ENCODE measurements around the gene APBB2.
"Not testable (repeated sequence)": the region's sequence is repeated elsewhere in the genome, so short reads cannot be mapped to it uniquely, and the experiment has no call there.

The APBB2 gene

GRCh38 chr4:40840985-40841571 lies 373.3 kb downstream of the APBB2 start:
- peak; percentile 25 to 51 (median 48) for DNase-seq

GRCh38 chr4:40840255-40840984 lies 373.9 kb downstream of the APBB2 start:
- no peak for DNase-seq

GRCh38 chr4:40838742-40839141 lies 375.6 kb downstream of the APBB2 start:
- DNase-seq = no peak

- no peak for DNase-seq
These were observed 377.1 kb downstream of the APBB2 start for GRCh38 chr4:40837094-40837870.

GRCh38 chr4:40833212-40833611 lies 381.1 kb downstream of the APBB2 start:
- DNase-seq = no peak

- DNase-seq = no peak
These were observed 382.2 kb downstream of the APBB2 start for GRCh38 chr4:40832175-40832574.

- no peak for DNase-seq
These were observed 383.0 kb downstream of the APBB2 start for GRCh38 chr4:40831146-40831907.

GRCh38 chr4:40829586-40829985 lies 384.8 kb downstream of the APBB2 start:
- no peak for DNase-seq

- DNase-seq = no peak
These were observed 385.7 kb downstream of the APBB2 start for GRCh38 chr4:40828661-40829060.

GRCh38 chr4:40827758-40828157 lies 386.6 kb downstream of the APBB2 start:
- DNase-seq = no peak

- no peak for DNase-seq
These were observed 387.5 kb downstream of the APBB2 start for GRCh38 chr4:40826821-40827220.

GRCh38 chr4:40825014-40825838 lies 389.1 kb downstream of the APBB2 start:
- DNase-seq = no peak

- no peak for DNase-seq
These were observed 391.7 kb downstream of the APBB2 start for GRCh38 chr4:40822420-40823166.

- no peak for DNase-seq
These were observed 394.2 kb downstream of the APBB2 start for GRCh38 chr4:40820101-40820500.

- DNase-seq = not testable (repeated sequence)
These were observed 397.2 kb downstream of the APBB2 start for GRCh38 chr4:40817157-40817556.

GRCh38 chr4:40812856-40813255 lies 401.5 kb downstream of the APBB2 start:
- no peak for DNase-seq

GRCh38 chr4:40812386-40812785 lies 402.0 kb downstream of the APBB2 start:
- no peak for DNase-seq

- DNase-seq = no peak
These were observed 402.4 kb downstream of the APBB2 start for GRCh38 chr4:40811956-40812355.

GRCh38 chr4:40808926-40809457 lies 405.4 kb downstream of the APBB2 start:
- no peak for DNase-seq

- DNase-seq = no peak
These were observed 409.7 kb downstream of the APBB2 start for GRCh38 chr4:40804598-40804997.

GRCh38 chr4:40800064-40800463 lies 414.3 kb downstream of the APBB2 start:
- DNase-seq = no peak
